CD4-positive, alpha-beta T cell treated with Interleukin-2 at 100 ng/mL for 4 hours (primary cell): ENCODE data around the gene ANO6.

Experiments
- DNase-seq: peaks from one replicate; pipeline ENCODE4 v3.0.0-alpha.2; 2020; ENCODE audit warnings: low spot score

The ANO6 gene

DNA sequence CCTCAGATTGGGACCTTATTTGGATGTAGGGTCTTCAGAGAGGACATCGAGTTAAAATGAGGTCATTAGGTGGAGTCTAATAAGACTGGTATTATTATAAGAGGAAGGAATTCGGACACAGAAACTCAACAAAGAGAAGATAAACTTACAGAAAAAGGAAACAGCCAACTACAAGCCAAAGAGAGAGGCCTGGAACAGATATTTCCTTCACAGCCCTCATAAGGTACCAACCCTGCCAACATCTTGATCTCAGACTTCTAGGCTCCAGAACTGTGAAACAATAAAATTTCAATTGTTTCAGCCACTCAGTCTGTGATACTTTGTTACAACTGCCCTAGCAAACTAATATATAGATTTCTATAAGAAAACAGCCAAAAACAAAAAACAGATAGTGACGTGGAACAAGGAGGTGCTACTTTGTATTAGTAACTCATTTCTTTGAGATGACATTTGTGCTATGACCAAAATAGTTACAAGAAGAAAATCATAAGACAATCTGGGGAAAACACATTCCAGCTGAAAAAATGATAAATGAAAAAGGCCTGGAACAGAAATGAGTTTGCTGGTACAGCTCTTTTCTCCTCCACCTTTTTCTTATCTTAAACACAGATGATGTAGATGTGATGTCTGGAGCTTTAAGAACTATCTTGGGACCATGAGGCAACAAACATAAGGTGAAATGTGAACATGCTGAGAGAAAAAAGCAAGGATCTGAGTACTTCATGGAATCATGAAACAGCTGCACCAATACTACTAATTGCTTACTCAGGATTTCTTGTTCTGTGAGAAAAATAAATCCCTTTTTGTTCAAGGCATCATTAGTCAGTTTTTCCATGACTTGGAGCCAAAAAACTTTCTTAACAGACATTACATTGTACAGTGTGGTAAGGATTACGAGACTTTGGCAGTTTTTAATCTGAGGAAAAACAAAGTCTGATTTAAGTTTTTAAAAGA is 243.2 kb downstream of the ANO6 start:
- DNase-seq = no peak

DNA sequence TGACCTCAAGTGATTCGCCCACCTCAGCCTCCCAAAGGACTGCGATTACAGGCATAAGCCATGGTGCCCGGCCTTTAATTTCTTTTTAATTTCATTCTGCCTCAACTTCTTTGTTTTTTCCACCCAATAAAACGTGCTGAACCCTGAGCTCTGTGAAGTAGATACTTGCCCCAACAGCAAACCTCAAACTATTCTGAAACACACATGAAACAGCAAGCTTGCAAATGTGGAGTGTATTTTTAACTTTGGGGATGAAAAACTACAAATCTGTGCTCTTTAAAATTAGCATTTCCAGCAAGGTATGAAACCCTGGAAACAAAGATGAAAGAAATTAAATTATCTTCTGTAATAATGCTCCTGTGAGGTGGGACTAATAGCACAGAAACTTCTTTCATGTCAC is 246.6 kb downstream of the ANO6 start:
- DNase-seq = no peak

DNA sequence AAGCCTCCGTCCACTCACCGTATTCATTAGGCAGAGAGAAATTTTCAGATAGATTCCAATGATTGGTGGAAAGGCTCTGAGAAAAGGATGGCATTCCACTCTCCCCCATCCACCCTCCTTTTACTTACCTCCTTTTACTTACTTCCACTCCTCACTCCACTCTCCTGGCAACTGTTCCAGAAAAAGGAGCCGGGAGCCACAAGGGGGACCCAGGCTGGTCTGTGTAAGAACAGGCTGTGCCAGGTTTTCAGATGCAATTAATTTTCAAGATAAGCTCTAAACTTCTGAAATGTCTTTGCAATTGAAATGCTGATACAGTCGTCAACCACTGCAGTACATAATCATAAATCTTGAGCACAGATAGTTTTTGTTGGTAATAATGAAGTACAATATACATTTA is 248.8 kb downstream of the ANO6 start:
- DNase-seq = no peak

DNA sequence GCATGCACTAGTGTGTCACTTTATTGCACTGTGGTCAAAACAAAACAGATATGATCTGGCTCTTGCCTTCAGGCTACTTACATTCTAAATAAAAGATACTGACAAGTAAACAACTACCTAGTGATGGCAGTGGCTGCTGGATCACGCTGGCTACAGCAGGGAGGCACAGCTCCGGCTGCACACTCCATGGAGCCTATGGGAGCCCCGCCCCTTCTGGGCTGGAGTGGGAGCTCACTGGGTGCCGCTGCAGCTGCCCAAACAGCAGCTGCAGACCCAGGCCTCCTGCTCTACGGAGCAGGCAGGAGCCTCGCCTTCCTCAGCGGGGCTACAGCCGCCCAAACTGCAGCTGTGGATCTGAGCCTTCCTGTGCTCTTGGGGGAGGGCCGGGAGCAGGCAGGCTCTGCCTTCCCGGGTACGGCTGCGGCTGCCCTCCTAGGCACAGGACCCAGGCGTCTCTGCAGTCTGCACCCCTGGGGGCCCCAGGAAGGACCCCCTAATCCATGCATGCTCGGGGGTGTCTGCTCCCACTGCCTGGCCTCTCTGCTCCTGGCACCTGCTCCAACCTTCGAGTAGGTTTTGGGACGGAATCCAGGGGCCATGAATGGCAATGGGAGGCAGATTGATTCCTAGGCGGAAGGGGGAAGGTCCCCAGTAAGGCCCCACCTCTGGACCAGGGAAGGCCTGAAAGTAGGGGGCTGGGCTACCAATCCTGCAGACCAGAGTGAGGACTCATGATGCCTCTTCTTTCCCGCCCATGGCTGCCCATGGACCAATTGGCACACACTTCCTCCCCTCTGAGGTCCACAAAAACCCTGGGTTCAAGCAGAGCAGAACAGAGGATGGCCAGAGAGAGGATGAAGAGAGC is 253.1 kb downstream of the ANO6 start:
- no peak for DNase-seq

DNA sequence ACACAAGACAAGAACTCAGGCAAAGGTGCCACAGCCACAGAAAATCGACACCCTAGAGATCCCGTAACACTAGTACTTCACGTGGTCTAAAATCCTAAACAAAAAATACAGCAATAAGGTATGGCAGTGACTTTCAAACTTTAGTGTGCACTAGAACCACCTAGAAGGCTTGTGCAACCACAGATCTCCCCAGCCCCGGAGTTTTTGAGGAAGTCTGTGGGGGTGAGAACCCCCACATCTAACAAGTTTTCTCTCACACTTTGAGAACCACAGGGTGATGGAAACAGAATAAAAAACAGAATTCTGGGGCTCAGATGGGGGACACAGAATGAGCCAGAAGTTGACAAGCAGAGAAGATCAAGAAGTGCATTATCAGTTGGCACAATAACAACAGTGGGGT is 254.0 kb downstream of the ANO6 start:
- no peak for DNase-seq

DNA sequence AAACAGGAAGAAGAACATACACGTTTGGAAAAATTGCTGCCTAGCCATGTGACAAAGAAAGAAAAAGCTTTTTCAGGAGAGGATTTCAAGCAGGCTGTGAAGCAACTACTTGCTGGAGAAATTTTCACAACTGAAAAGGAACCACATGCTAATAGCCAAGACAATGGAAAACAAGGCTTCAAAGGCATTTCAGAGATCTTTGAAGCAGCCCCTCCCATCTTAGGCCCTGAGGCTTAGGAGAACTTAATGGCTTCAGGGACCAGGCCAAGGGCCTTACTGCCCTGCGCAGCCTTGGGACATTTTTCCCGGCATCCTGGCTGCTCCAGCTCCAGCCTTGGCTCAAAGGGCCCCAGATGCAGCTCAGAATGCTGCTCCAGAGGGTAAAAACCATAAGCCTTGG is 257.7 kb downstream of the ANO6 start:
- DNase-seq = no peak

DNA sequence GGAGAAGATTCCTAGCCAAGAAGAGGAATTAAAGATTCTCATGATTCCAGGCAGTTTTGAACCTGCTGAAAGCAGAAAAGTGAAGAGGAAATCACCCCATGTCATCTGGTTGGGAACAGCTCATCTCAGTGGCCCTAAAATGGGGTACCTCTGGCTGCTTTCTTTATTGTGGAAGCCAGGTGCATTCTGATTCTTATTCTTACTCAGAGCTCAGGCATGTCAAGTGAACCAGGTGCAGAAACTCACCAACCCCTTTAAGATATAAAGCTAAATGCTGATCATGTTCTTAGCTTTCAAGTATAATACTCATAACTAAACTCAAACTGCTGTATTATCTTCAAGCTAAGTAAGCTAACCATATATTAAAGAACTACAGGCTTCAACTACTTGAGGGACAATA is 259.7 kb downstream of the ANO6 start:
- no peak for DNase-seq

DNA sequence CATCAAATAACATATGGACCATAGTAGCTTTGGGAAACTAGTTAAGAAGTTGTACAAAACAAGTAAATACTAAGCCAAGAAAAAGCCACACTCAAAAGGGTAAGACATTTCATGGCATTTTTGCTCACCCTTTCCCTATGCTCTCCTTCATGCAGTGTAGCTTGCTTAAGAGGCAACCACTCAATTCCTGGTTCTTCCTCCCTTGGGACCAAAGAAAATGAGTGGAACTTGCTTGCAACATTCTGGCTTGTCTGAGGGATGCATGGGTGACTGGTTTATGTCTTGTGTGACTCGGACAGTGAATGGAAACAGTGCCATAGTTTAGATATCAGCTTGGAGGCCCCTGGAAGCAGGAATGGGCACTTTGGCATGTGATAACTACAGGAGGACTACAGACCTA is 261.6 kb downstream of the ANO6 start:
- no peak for DNase-seq

DNA sequence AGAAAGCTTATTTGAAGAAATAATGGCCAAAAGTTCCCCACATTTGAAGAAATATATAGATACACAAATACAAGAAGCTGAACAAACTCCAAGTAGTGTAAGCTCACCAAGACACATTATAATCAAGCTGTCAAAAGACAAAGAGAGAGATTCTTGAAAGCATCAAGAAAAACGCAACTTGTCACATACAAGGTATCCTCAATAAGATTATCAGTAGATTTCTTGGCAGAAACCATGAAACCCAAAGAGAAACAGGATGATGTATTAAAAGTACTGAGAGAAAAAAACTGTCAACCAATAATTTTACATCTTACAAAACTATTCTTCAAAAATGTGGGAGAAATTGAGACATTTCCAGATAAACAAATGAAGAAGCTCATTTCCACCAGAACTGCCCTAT is 263.0 kb downstream of the ANO6 start:
- no peak for DNase-seq

DNA sequence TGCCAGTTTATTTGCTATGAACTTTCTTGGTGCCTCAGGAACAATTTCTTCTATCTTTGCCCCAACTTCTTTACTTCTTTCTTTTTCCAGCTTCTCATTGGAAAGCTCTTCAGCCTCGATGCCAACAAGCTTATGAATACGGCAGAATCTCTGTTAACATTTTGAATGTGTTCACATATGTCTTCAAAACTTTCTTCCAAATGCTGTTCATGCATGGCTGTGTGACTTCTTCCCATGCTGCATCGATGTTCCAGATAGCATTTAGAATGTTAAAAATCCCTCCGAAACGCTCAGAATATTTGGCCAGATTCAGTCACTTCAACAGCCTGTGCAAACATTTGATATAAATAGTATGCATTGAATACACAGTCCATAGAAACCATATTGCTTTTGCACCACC is 265.9 kb downstream of the ANO6 start:
- DNase-seq = no peak

DNA sequence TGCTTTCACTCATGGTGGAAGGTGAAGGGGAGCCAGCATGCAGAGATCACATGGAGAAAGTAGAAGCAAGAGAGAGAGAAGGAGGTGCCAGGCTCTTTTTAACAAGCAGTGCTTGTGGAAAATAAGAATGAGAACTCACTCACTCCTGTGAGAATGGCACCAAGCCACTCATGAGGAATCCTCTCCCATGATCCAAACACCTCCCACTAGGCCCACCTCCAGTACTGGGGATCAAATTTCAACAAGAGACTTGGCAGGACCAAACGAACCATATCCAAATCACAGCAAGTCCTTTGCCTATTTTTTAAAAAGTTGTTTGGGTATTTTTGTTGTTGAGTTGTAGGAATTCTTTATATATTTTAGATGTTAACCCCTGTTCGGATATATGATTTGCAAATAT is 267.7 kb downstream of the ANO6 start:
- no peak for DNase-seq
